Measurements from ENCODE around the gene IRAK1BP1. TPM values are rescaled to one million over a fixed set of nuclear protein-coding genes. Genes with fewer than 3 reads are reported as not detected.

Gene IRAK1BP1
- total and polyA plus RNA-seq, 9 of the 15 experiments (the other 6 are each of a cell fraction or from before 2014, with no cell fraction given): 1.8 to 3.7 (median 2.1) TPM

DNA sequence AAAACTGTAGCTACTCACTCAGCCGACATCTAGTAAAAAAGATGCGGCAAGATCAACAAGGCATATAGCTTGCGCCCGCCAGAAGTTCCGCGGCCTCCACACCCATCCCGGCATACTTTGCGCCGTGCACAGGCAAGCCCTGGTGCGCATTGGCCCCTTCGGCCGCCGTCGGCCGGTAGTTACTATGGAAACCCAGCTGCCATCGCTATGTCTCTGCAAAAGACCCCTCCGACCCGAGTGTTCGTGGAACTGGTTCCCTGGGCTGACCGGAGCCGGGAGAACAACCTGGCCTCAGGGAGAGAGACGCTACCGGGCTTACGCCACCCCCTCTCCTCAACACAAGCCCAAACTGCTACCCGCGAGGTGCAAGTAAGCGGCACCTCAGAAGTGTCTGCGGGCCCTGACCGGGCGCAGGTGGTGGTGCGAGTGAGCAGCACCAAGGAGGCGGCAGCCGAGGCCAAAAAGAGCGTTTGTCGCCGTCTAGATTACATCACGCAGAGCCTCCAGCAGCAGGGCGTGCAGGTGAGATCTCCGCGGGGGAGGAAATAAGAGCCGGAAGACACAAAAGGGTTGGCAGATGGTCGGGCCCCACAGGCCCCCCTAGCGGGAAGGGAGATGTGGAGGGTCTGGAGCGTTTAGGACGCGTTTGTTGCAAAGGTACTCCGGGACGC lies at the start of gene IRAK1BP1 (continued):
- TF ChIP-seq ILF3 (IDR thresholded peaks at IDR 0.05; ENCODE audit: borderline replicate concordance) (no peak), PHF8 (IDR thresholded peaks at IDR 0.05; ENCODE audit: borderline replicate concordance, low read length) (peak; percentile 35; the same call in 1 of the 2 replicates), ZNF133 (CRISPR knock-in tag; IDR thresholded peaks at IDR 0.05) (no peak), U2AF2 (optimal IDR thresholded peaks at IDR 0.05; ENCODE audit: low read depth, low read length) (no peak), FOXM1 (IDR thresholded peaks at IDR 0.05; ENCODE audit: low read depth) (no peak), FOXM1 (CRISPR knock-in tag; IDR thresholded peaks at IDR 0.05; ENCODE audit: low read depth) (no peak), POLR2G (IDR thresholded peaks at IDR 0.05; ENCODE audit: low read depth, low read length) (peak; percentile 79), DACH1 (IDR thresholded peaks at IDR 0.05; ENCODE audit: partially characterized antibody) (peak; percentile 18), TAF15 (IDR thresholded peaks at IDR 0.05; ENCODE audit: low read depth, low read length) (no peak), REST (IDR thresholded peaks at IDR 0.05; ENCODE audit: borderline replicate concordance) (0 out of 2 replicates have a peak, but pooled peaks have one; percentile 28), REST (CRISPR knock-in tag; IDR thresholded peaks at IDR 0.05; ENCODE audit: low read depth) (no peak), SMAD2 (IDR thresholded peaks at IDR 0.05; ENCODE audit: low read depth, low read length) (no peak), ZBTB8A (IDR thresholded peaks at IDR 0.05; ENCODE audit: partially characterized antibody) (no peak), NFE2L1 (tag; IDR thresholded peaks at IDR 0.05; ENCODE audit: borderline replicate concordance, low read depth) (no peak), TEAD1 (CRISPR knock-in tag; IDR thresholded peaks at IDR 0.05) (no peak)
- TF ChIP-seq, protein P1, sequence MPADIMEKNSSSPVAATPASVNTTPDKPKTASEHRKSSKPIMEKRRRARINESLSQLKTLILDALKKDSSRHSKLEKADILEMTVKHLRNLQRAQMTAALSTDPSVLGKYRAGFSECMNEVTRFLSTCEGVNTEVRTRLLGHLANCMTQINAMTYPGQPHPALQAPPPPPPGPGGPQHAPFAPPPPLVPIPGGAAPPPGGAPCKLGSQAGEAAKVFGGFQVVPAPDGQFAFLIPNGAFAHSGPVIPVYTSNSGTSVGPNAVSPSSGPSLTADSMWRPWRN (IDR thresholded peaks at IDR 0.05; ENCODE audit: low read depth): no peak
- TF ChIP-seq, protein P2, sequence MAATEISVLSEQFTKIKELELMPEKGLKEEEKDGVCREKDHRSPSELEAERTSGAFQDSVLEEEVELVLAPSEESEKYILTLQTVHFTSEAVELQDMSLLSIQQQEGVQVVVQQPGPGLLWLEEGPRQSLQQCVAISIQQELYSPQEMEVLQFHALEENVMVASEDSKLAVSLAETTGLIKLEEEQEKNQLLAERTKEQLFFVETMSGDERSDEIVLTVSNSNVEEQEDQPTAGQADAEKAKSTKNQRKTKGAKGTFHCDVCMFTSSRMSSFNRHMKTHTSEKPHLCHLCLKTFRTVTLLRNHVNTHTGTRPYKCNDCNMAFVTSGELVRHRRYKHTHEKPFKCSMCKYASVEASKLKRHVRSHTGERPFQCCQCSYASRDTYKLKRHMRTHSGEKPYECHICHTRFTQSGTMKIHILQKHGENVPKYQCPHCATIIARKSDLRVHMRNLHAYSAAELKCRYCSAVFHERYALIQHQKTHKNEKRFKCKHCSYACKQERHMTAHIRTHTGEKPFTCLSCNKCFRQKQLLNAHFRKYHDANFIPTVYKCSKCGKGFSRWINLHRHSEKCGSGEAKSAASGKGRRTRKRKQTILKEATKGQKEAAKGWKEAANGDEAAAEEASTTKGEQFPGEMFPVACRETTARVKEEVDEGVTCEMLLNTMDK (IDR thresholded peaks at IDR 0.05; ENCODE audit: borderline replicate concordance, insufficient read depth, low read depth, low read length, poor library complexity, severe bottlenecking): peak; percentile 38

Data from K562 (cell line).